ENCODE measurements around the gene NSG2. TPM values are rescaled to one million over a fixed set of nuclear protein-coding genes. Genes with fewer than 3 reads are reported as not detected.
A peak's percentile ranks its signal among the peaks of the same experiment; 100 is the strongest.
"Not testable (repeated sequence)": the region's sequence is repeated elsewhere in the genome, so short reads cannot be mapped to it uniquely, and the experiment has no call there.

Gene NSG2
- polyA plus RNA-seq, 1 donor from 2014 or later = not detected

- Mint-ChIP-seq H3K36me3 (peaks cover 1% of the 10 kb centered on the region), H3K4me3 (no peak overlapping the region), H3K9me3 (peaks cover 0 to 2% (median 0%) of the 10 kb centered on the region in 3 donors), H3K4me1 (no peaks in the 10 kb centered on the region), H3K27me3 (peaks cover 7% of the 10 kb centered on the region), H3K27ac (no peak overlapping the region)
Measured at GRCh38 chr5:174145091-174145490, 99.6 kb downstream of the NSG2 start.

- no peak overlapping the region for H3K27ac Mint-ChIP-seq
- no peak overlapping the region for H3K4me3 Mint-ChIP-seq
- H3K9me3 Mint-ChIP-seq = no peaks in the 10 kb centered on the region
- peaks cover 1% of the 10 kb centered on the region for H3K36me3 Mint-ChIP-seq
- peaks cover 7% of the 10 kb centered on the region for H3K27me3 Mint-ChIP-seq
- no peaks in the 10 kb centered on the region for H3K4me1 Mint-ChIP-seq
Measured at GRCh38 chr5:174145821-174146220, 100.3 kb downstream of the NSG2 start.

- no peak overlapping the region for H3K27ac Mint-ChIP-seq
- H3K4me3 Mint-ChIP-seq = no peak overlapping the region
- peaks cover 1% of the 10 kb centered on the region for H3K36me3 Mint-ChIP-seq
- peaks cover 7% of the 10 kb centered on the region for H3K27me3 Mint-ChIP-seq
- H3K9me3 Mint-ChIP-seq = no peaks in the 10 kb centered on the region
- H3K4me1 Mint-ChIP-seq = no peaks in the 10 kb centered on the region
Measured at GRCh38 chr5:174146556-174146955, 101.0 kb downstream of the NSG2 start.

- H3K9me3 Mint-ChIP-seq, H3K4me3 Mint-ChIP-seq, H3K36me3 Mint-ChIP-seq, H3K27ac Mint-ChIP-seq, H3K27me3 Mint-ChIP-seq, H3K4me1 Mint-ChIP-seq: not testable (repeated sequence)
Measured at GRCh38 chr5:174147012-174147411, 101.5 kb downstream of the NSG2 start.

- Mint-ChIP-seq H3K36me3 (no peaks in the 10 kb centered on the region), H3K4me1 (no peaks in the 10 kb centered on the region), H3K27ac (no peak overlapping the region), H3K27me3 (peaks cover 7% of the 10 kb centered on the region), H3K4me3 (no peak overlapping the region), H3K9me3 (peaks cover 0 to 6% (median 0%) of the 10 kb centered on the region in 3 donors)
Measured at GRCh38 chr5:174147551-174147950, 102.0 kb downstream of the NSG2 start.

GRCh38 chr5:174148721-174149120 lies 103.2 kb downstream of the NSG2 start:
- Mint-ChIP-seq H3K4me3 (no peak overlapping the region), H3K27ac (peak overlapping the region in 1 of 3 donors; percentile 76), H3K27me3 (peaks cover 7% of the 10 kb centered on the region), H3K9me3 (peaks cover 0 to 6% (median 0%) of the 10 kb centered on the region in 3 donors), H3K4me1 (no peaks in the 10 kb centered on the region), H3K36me3 (no peaks in the 10 kb centered on the region)

- Mint-ChIP-seq H3K4me3 (no peak overlapping the region), H3K27me3 (peaks cover 7% of the 10 kb centered on the region), H3K4me1 (no peaks in the 10 kb centered on the region)
Measured at GRCh38 chr5:174149426-174149825, 103.9 kb downstream of the NSG2 start.

GRCh38 chr5:174149989-174150388 lies 104.5 kb downstream of the NSG2 start:
- H3K27ac Mint-ChIP-seq = no peak overlapping the region
- peaks cover 7% of the 10 kb centered on the region for H3K27me3 Mint-ChIP-seq
- peaks cover 0 to 6% (median 2%) of the 10 kb centered on the region in 3 donors for H3K9me3 Mint-ChIP-seq
- no peaks in the 10 kb centered on the region for H3K36me3 Mint-ChIP-seq
- H3K4me1 Mint-ChIP-seq = no peaks in the 10 kb centered on the region
- no peak overlapping the region for H3K4me3 Mint-ChIP-seq

More at GRCh38 chr5:174149426-174149825, 103.9 kb downstream of the NSG2 start:
- no peaks in the 10 kb centered on the region for H3K36me3 Mint-ChIP-seq
- H3K27ac Mint-ChIP-seq = peak overlapping the region in 1 of 3 donors; percentile 65
- H3K9me3 Mint-ChIP-seq = peaks cover 0 to 6% (median 0%) of the 10 kb centered on the region in 3 donors

GRCh38 chr5:174151599-174152181 lies 106.2 kb downstream of the NSG2 start:
- H3K36me3 Mint-ChIP-seq = no peaks in the 10 kb centered on the region
- H3K4me3 Mint-ChIP-seq = no peak overlapping the region
- peak overlapping the region in 1 of 3 donors; percentile 64 for H3K27ac Mint-ChIP-seq
- peaks cover 7% of the 10 kb centered on the region for H3K27me3 Mint-ChIP-seq
- H3K9me3 Mint-ChIP-seq = peaks cover 2 to 12% (median 6%) of the 10 kb centered on the region in 3 donors
- H3K4me1 Mint-ChIP-seq = no peaks in the 10 kb centered on the region

GRCh38 chr5:174154559-174154958 lies 109.1 kb downstream of the NSG2 start:
- no peaks in the 10 kb centered on the region for H3K4me1 Mint-ChIP-seq
- H3K9me3 Mint-ChIP-seq = peaks cover 6 to 20% (median 8%) of the 10 kb centered on the region in 3 donors
- peak overlapping the region in 1 of 4 donors; percentile 13 for H3K4me3 Mint-ChIP-seq
- no peaks in the 10 kb centered on the region for H3K36me3 Mint-ChIP-seq
- no peak overlapping the region for H3K27ac Mint-ChIP-seq
- peaks cover 1% of the 10 kb centered on the region for H3K27me3 Mint-ChIP-seq

GRCh38 chr5:174155281-174155680 lies 109.8 kb downstream of the NSG2 start:
- Mint-ChIP-seq H3K4me1 (no peaks in the 10 kb centered on the region), H3K9me3 (peaks cover 6 to 20% (median 8%) of the 10 kb centered on the region in 3 donors), H3K27ac (no peak overlapping the region), H3K36me3 (no peaks in the 10 kb centered on the region), H3K4me3 (peak overlapping the region in 1 of 4 donors; percentile 2), H3K27me3 (peaks cover 1% of the 10 kb centered on the region)

- Mint-ChIP-seq H3K27me3 (peaks cover 1% of the 10 kb centered on the region), H3K4me1 (no peaks in the 10 kb centered on the region), H3K27ac (no peak overlapping the region), H3K9me3 (peaks cover 6 to 20% (median 8%) of the 10 kb centered on the region in 3 donors), H3K36me3 (no peaks in the 10 kb centered on the region), H3K4me3 (peak overlapping the region in 1 of 4 donors; percentile 2)
Measured at GRCh38 chr5:174155706-174156105, 110.2 kb downstream of the NSG2 start.

GRCh38 chr5:174157048-174157447 lies 111.5 kb downstream of the NSG2 start:
- Mint-ChIP-seq H3K27me3 (peaks cover 1% of the 10 kb centered on the region), H3K27ac (no peak overlapping the region), H3K36me3 (no peaks in the 10 kb centered on the region), H3K9me3 (peaks cover 3 to 23% (median 8%) of the 10 kb centered on the region in 3 donors), H3K4me3 (no peak overlapping the region), H3K4me1 (no peaks in the 10 kb centered on the region)
